Right lobe of liver (tissue), 4 donors: Measurements from ENCODE around the gene LLGL2.

Source experiments
- POLR2A ChIP-seq: fragments of 450-650 bp; IDR thresholded peaks from one replicate; pipeline ENCODE4 v1.6.1; 2017; ENCODE audit warnings: antibody characterized with exemption, mild to moderate bottlenecking
- TF ChIP-seq, protein P1 (sequence below), 4 donors: fragments of 200-600 bp in 3 of 4; fragments of 450-650 bp in 1 of 4; IDR thresholded peaks; one replicate each; pipeline versions ENCODE4 v1.5.1 to v1.8.0; 2016 to 2022; ENCODE audit warnings: antibody characterized with exemption in 4 of 4, mild to moderate bottlenecking in 2 of 4
- donor health status: DM: no; HTN: no; CAD: no.
- donor health status: DM: no; HTN: no; CAD: no.
- donor health status: DM: no; HTN: yes; CAD: no.

DNA sequence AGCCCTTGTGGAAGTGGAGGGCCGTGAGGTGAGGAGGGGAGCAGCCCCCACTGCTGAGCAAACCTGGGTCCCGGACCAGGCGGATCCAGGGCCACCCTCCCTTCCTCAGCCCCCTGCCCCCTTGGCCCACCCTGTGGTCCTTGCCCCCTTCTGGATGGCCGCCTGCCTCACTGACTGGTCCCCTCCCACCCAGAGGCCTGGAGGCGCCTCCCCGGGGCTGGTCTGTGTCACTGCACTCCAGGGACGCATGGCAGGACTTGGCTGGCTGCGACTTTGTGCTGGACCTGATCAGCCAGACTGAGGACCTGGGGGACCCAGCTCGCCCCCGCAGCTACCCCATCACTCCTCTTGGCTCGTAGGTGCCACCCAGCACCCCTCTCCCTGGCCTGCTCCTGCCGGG is 88.5 kb downstream of the LLGL2 start:
- TF ChIP-seq POLR2A = no peak
- TF ChIP-seq, protein P1, sequence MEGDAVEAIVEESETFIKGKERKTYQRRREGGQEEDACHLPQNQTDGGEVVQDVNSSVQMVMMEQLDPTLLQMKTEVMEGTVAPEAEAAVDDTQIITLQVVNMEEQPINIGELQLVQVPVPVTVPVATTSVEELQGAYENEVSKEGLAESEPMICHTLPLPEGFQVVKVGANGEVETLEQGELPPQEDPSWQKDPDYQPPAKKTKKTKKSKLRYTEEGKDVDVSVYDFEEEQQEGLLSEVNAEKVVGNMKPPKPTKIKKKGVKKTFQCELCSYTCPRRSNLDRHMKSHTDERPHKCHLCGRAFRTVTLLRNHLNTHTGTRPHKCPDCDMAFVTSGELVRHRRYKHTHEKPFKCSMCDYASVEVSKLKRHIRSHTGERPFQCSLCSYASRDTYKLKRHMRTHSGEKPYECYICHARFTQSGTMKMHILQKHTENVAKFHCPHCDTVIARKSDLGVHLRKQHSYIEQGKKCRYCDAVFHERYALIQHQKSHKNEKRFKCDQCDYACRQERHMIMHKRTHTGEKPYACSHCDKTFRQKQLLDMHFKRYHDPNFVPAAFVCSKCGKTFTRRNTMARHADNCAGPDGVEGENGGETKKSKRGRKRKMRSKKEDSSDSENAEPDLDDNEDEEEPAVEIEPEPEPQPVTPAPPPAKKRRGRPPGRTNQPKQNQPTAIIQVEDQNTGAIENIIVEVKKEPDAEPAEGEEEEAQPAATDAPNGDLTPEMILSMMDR (IDR thresholded peaks at IDR 0.05) = no peak
